Activated T-cell treated with anti-CD3 and anti-CD28 coated beads, Interleukin-2, amount 50 U/mL, for 24 hours (primary cell): ENCODE measurements around the gene SHISAL1.

Source experiments
- DNase-seq: peaks from one replicate; pipeline ENCODE4 v3.0.0-alpha.2; 2020
- H3K27ac Mint-ChIP-seq: 2 replicates; pipeline ENCODE4 v1.8.0; 2020; ENCODE audit warnings: mild to moderate bottlenecking, mixed read lengths
- H3K27me3 Mint-ChIP-seq: 2 replicates; pipeline ENCODE4 v1.8.0; 2020; ENCODE audit warnings: mixed read lengths
- H3K36me3 Mint-ChIP-seq: 2 replicates; pipeline ENCODE4 v1.8.0; 2020; ENCODE audit warnings: low read depth, mixed read lengths
- H3K4me1 Mint-ChIP-seq: 2 replicates; pipeline ENCODE4 v1.8.0; 2020; ENCODE audit warnings: low read depth, mixed read lengths
- H3K4me3 Mint-ChIP-seq: 2 replicates; pipeline ENCODE4 v1.8.0; 2020; ENCODE audit warnings: mild to moderate bottlenecking, moderate library complexity, mixed read lengths
- H3K9me3 Mint-ChIP-seq: 2 replicates; pipeline ENCODE4 v1.8.0; 2020; ENCODE audit warnings: mixed read lengths

The SHISAL1 gene

GRCh38 chr22:44336962-44337677 lies 24.4 kb upstream of the SHISAL1 start:
- Mint-ChIP-seq H3K4me1 (peaks cover 2% of the 10 kb centered on the region), H3K9me3 (no peaks in the 10 kb centered on the region), H3K27ac (no peak overlapping the region), H3K4me3 (no peak overlapping the region), H3K36me3 (no peaks in the 10 kb centered on the region), H3K27me3 (no peaks in the 10 kb centered on the region)
- DNase-seq, result no peak

- Mint-ChIP-seq H3K9me3 (no peaks in the 10 kb centered on the region), H3K4me3 (no peak overlapping the region), H3K27me3 (no peaks in the 10 kb centered on the region), H3K4me1 (peaks cover 5% of the 10 kb centered on the region), H3K27ac (no peak overlapping the region), H3K36me3 (no peaks in the 10 kb centered on the region)
- DNase-seq, result no peak
These were observed 23.4 kb upstream of the SHISAL1 start for GRCh38 chr22:44335903-44336803.

- Mint-ChIP-seq H3K27ac (no peak overlapping the region), H3K4me3 (no peak overlapping the region), H3K4me1 (peaks cover 7% of the 10 kb centered on the region), H3K36me3 (no peaks in the 10 kb centered on the region), H3K9me3 (no peaks in the 10 kb centered on the region), H3K27me3 (peaks cover 5% of the 10 kb centered on the region)
- no peak for DNase-seq
These were observed 22.5 kb upstream of the SHISAL1 start for GRCh38 chr22:44335066-44335839.

- Mint-ChIP-seq H3K27ac (no peak overlapping the region), H3K27me3 (peaks cover 17% of the 10 kb centered on the region), H3K4me3 (no peak overlapping the region), H3K9me3 (no peaks in the 10 kb centered on the region), H3K36me3 (no peaks in the 10 kb centered on the region), H3K4me1 (peaks cover 15% of the 10 kb centered on the region)
- no peak for DNase-seq
These were observed 21.3 kb upstream of the SHISAL1 start for GRCh38 chr22:44333847-44334635.

GRCh38 chr22:44332946-44333345 lies 20.2 kb upstream of the SHISAL1 start:
- Mint-ChIP-seq H3K36me3 (no peaks in the 10 kb centered on the region), H3K4me1 (peaks cover 19% of the 10 kb centered on the region)

GRCh38 chr22:44331881-44332714 lies 19.3 kb upstream of the SHISAL1 start:
- no peaks in the 10 kb centered on the region for H3K9me3 Mint-ChIP-seq
- DNase-seq, result no peak
- peaks cover 36% of the 10 kb centered on the region for H3K27me3 Mint-ChIP-seq
- H3K36me3 Mint-ChIP-seq, result no peaks in the 10 kb centered on the region
- peak overlapping the region; percentile 18 for H3K4me3 Mint-ChIP-seq
- no peak overlapping the region for H3K27ac Mint-ChIP-seq
- peaks cover 19% of the 10 kb centered on the region for H3K4me1 Mint-ChIP-seq

More at GRCh38 chr22:44332946-44333345, 20.2 kb upstream of the SHISAL1 start:
- no peak for DNase-seq
- Mint-ChIP-seq H3K9me3 (no peaks in the 10 kb centered on the region), H3K27ac (no peak overlapping the region), H3K27me3 (peaks cover 28% of the 10 kb centered on the region), H3K4me3 (no peak overlapping the region)

- no peak for DNase-seq
- peaks cover 25% of the 10 kb centered on the region for H3K4me1 Mint-ChIP-seq
- no peaks in the 10 kb centered on the region for H3K9me3 Mint-ChIP-seq
- H3K27ac Mint-ChIP-seq, result no peak overlapping the region
- H3K36me3 Mint-ChIP-seq, result no peaks in the 10 kb centered on the region
- no peak overlapping the region for H3K4me3 Mint-ChIP-seq
- H3K27me3 Mint-ChIP-seq, result peaks cover 47% of the 10 kb centered on the region
These were observed 18.3 kb upstream of the SHISAL1 start for GRCh38 chr22:44330744-44331660.

- no peak for DNase-seq
- Mint-ChIP-seq H3K9me3 (no peaks in the 10 kb centered on the region), H3K27ac (no peak overlapping the region), H3K4me3 (no peak overlapping the region), H3K27me3 (peaks cover 53% of the 10 kb centered on the region), H3K4me1 (peaks cover 30% of the 10 kb centered on the region), H3K36me3 (no peaks in the 10 kb centered on the region)
These were observed 17.5 kb upstream of the SHISAL1 start for GRCh38 chr22:44330188-44330743.

- no peak overlapping the region for H3K4me3 Mint-ChIP-seq
- H3K4me1 Mint-ChIP-seq, result peaks cover 30% of the 10 kb centered on the region
- no peak for DNase-seq
These were observed 16.5 kb upstream of the SHISAL1 start for GRCh38 chr22:44329179-44329796.

GRCh38 chr22:44328762-44329161 lies 16.0 kb upstream of the SHISAL1 start:
- peaks cover 63% of the 10 kb centered on the region for H3K27me3 Mint-ChIP-seq
- no peak for DNase-seq
- H3K9me3 Mint-ChIP-seq, result no peaks in the 10 kb centered on the region
- H3K27ac Mint-ChIP-seq, result no peak overlapping the region
- H3K4me1 Mint-ChIP-seq, result peaks cover 30% of the 10 kb centered on the region
- H3K4me3 Mint-ChIP-seq, result no peak overlapping the region
- no peaks in the 10 kb centered on the region for H3K36me3 Mint-ChIP-seq

More at GRCh38 chr22:44329179-44329796, 16.5 kb upstream of the SHISAL1 start:
- no peaks in the 10 kb centered on the region for H3K9me3 Mint-ChIP-seq
- no peaks in the 10 kb centered on the region for H3K36me3 Mint-ChIP-seq
- no peak overlapping the region for H3K27ac Mint-ChIP-seq
- H3K27me3 Mint-ChIP-seq, result peaks cover 58% of the 10 kb centered on the region

GRCh38 chr22:44328326-44328725 lies 15.6 kb upstream of the SHISAL1 start:
- peaks cover 67% of the 10 kb centered on the region for H3K27me3 Mint-ChIP-seq
- H3K36me3 Mint-ChIP-seq, result no peaks in the 10 kb centered on the region
- no peaks in the 10 kb centered on the region for H3K9me3 Mint-ChIP-seq
- peaks cover 30% of the 10 kb centered on the region for H3K4me1 Mint-ChIP-seq
- no peak for DNase-seq
- no peak overlapping the region for H3K27ac Mint-ChIP-seq
- no peak overlapping the region for H3K4me3 Mint-ChIP-seq

- Mint-ChIP-seq H3K9me3 (no peaks in the 10 kb centered on the region), H3K27ac (no peak overlapping the region), H3K36me3 (no peaks in the 10 kb centered on the region), H3K27me3 (peaks cover 71% of the 10 kb centered on the region), H3K4me3 (peak overlapping the region; percentile 66), H3K4me1 (peaks cover 25% of the 10 kb centered on the region)
- DNase-seq, result no peak
These were observed 13.7 kb upstream of the SHISAL1 start for GRCh38 chr22:44326491-44326885.
